Measurements from ENCODE around the gene MYCBP2. TPM values are rescaled to one million over a fixed set of nuclear protein-coding genes. Genes with fewer than 3 reads are reported as not detected.

The MYCBP2 gene
- total RNA-seq, 1 experiment from 2014 or later = 51.8 TPM

- H3K9me3 Mint-ChIP-seq (ENCODE audit: unreplicated experiment) = peaks cover 13% of the 10 kb centered on the region
- no peaks in the 10 kb centered on the region for H3K27me3 Mint-ChIP-seq (ENCODE audit: insufficient read depth, unreplicated experiment)
- BruUV-seq (replicated peaks) = no TSS peak
- ChIA-PET POLR2A (no interaction called here), CTCF (no interaction called here)
- H3K36me3 Mint-ChIP-seq (ENCODE audit: insufficient read depth, unreplicated experiment) = peaks cover 34% of the 10 kb centered on the region
- H3K27ac Mint-ChIP-seq (ENCODE audit: low read depth, unreplicated experiment) = no peak overlapping the region
- intact Hi-C loops (cut with micrococcal nuclease) = no loop called here
- TF ChIP-seq CTCF (IDR thresholded peaks at IDR 0.05; ENCODE audit: unreplicated experiment) = no peak
- no peak for DNase-seq (ENCODE audit: unreplicated experiment)
- no peak overlapping the region for H3K4me3 Mint-ChIP-seq (ENCODE audit: unreplicated experiment)
- H3K4me1 Mint-ChIP-seq (ENCODE audit: insufficient read depth, unreplicated experiment) = peaks cover 9% of the 10 kb centered on the region
Measured at GRCh38 chr13:77114271-77114670, 212.6 kb downstream of the MYCBP2 start.

- no peak overlapping the region for H3K27ac Mint-ChIP-seq (ENCODE audit: low read depth, unreplicated experiment)
- CTCF ChIA-PET = no interaction called here
- TF ChIP-seq CTCF (IDR thresholded peaks at IDR 0.05; ENCODE audit: unreplicated experiment) = no peak
Measured at GRCh38 chr13:77113496-77113895, 213.4 kb downstream of the MYCBP2 start.

GRCh38 chr13:77105051-77105450 is 221.8 kb downstream of the MYCBP2 start:
- ChIA-PET POLR2A (no interaction called here), CTCF (interaction anchor here (0.8 kb wide), 1 partner anchor 1135 kb away, joined by 3 read pairs; no protein-coding TSS in a partner anchor)
- intact Hi-C loops (cut with micrococcal nuclease) = no loop called here
- Mint-ChIP-seq H3K27ac (ENCODE audit: low read depth, unreplicated experiment) (no peak overlapping the region), H3K4me1 (ENCODE audit: insufficient read depth, unreplicated experiment) (no peaks in the 10 kb centered on the region), H3K27me3 (ENCODE audit: insufficient read depth, unreplicated experiment) (no peaks in the 10 kb centered on the region), H3K36me3 (ENCODE audit: insufficient read depth, unreplicated experiment) (no peaks in the 10 kb centered on the region), H3K9me3 (ENCODE audit: unreplicated experiment) (no peaks in the 10 kb centered on the region), H3K4me3 (ENCODE audit: unreplicated experiment) (no peak overlapping the region)
- no peak for TF ChIP-seq CTCF (IDR thresholded peaks at IDR 0.05; ENCODE audit: unreplicated experiment)
- BruUV-seq (replicated peaks) = no TSS peak
- no peak for DNase-seq (ENCODE audit: unreplicated experiment)

More at GRCh38 chr13:77113496-77113895, 213.4 kb downstream of the MYCBP2 start:
- intact Hi-C loops (cut with micrococcal nuclease) = no loop called here
- Mint-ChIP-seq H3K36me3 (ENCODE audit: insufficient read depth, unreplicated experiment) (peaks cover 34% of the 10 kb centered on the region), H3K27me3 (ENCODE audit: insufficient read depth, unreplicated experiment) (no peaks in the 10 kb centered on the region), H3K4me3 (ENCODE audit: unreplicated experiment) (no peak overlapping the region), H3K9me3 (ENCODE audit: unreplicated experiment) (peaks cover 13% of the 10 kb centered on the region), H3K4me1 (ENCODE audit: insufficient read depth, unreplicated experiment) (peaks cover 9% of the 10 kb centered on the region)
- no peak for DNase-seq (ENCODE audit: unreplicated experiment)
- no TSS peak for BruUV-seq (replicated peaks)
- POLR2A ChIA-PET = no interaction called here

- Mint-ChIP-seq H3K27ac (ENCODE audit: low read depth, unreplicated experiment) (no peak overlapping the region), H3K4me1 (ENCODE audit: insufficient read depth, unreplicated experiment) (no peaks in the 10 kb centered on the region), H3K36me3 (ENCODE audit: insufficient read depth, unreplicated experiment) (peaks cover 17% of the 10 kb centered on the region), H3K4me3 (ENCODE audit: unreplicated experiment) (no peak overlapping the region), H3K27me3 (ENCODE audit: insufficient read depth, unreplicated experiment) (no peaks in the 10 kb centered on the region), H3K9me3 (ENCODE audit: unreplicated experiment) (no peaks in the 10 kb centered on the region)
- DNase-seq (ENCODE audit: unreplicated experiment) = no peak
- intact Hi-C loops (cut with micrococcal nuclease) = no loop called here
- BruUV-seq (replicated peaks) = no TSS peak
- POLR2A ChIA-PET = no interaction called here
- TF ChIP-seq CTCF (IDR thresholded peaks at IDR 0.05; ENCODE audit: unreplicated experiment) = no peak
- CTCF ChIA-PET = no interaction called here
Measured at GRCh38 chr13:77099415-77099814, 227.5 kb downstream of the MYCBP2 start.

Measured in MCF 10A (cell line).